HepG2 (cell line): ENCODE measurements around the gene ZNF554. TPM values are rescaled to one million over a fixed set of nuclear protein-coding genes. Genes with fewer than 3 reads are reported as not detected.

ENCODE experiments used
- CCDC6 ChIP-seq: sonication (generic); formaldehyde crosslinking; IDR thresholded peaks from 2 replicates; pipeline ENCODE4 v1.8.1; 2022; ENCODE audit warnings: mild to moderate bottlenecking, missing genetic modification reagents, moderate library complexity
- MAF1 ChIP-seq: sonication (generic); formaldehyde crosslinking; IDR thresholded peaks from 2 replicates; pipeline ENCODE4 v1.5.0; 2020; ENCODE audit warnings: missing genetic modification reagents, borderline replicate concordance
- NR2C2 ChIP-seq: sonication (generic); formaldehyde crosslinking; IDR thresholded peaks from 2 replicates; pipeline ENCODE4 v1.4.0; 2020; ENCODE audit warnings: missing genetic modification reagents, mild to moderate bottlenecking, moderate library complexity, borderline replicate concordance
- SALL1 ChIP-seq: sonication (generic); formaldehyde crosslinking; IDR thresholded peaks from 2 replicates; pipeline ENCODE4 v1.8.0; 2022; ENCODE audit warnings: mild to moderate bottlenecking, missing genetic modification reagents
- SP1 ChIP-seq, 2 experiments: fragments of 450-650 bp in 1 of 2; sonication (generic) in 1 of 2; formaldehyde crosslinking in 1 of 2; IDR thresholded peaks; 2 replicates each; pipeline versions ENCODE4 v1.4.0 to v1.6.1; 2016 to 2020; ENCODE audit warnings: missing genetic modification reagents in 1 of 2
- TEAD2 ChIP-seq: sonication (generic); formaldehyde crosslinking; IDR thresholded peaks from 2 replicates; pipeline ENCODE4 v1.9.0; 2021; ENCODE audit warnings: missing genetic modification reagents
- YEATS4 ChIP-seq: sonication (generic); formaldehyde crosslinking; IDR thresholded peaks from 2 replicates; pipeline ENCODE4 v1.4.0; 2020; ENCODE audit warnings: missing genetic modification reagents, borderline replicate concordance
- ZNF20 ChIP-seq: sonication (generic); formaldehyde crosslinking; IDR thresholded peaks from 2 replicates; pipeline ENCODE4 v1.4.0; 2020; ENCODE audit warnings: mild to moderate bottlenecking, moderate library complexity, missing genetic modification reagents
- ZNF567 ChIP-seq: sonication (generic); formaldehyde crosslinking; IDR thresholded peaks from 2 replicates; pipeline ENCODE4 v1.8.1; 2023; ENCODE audit warnings: mild to moderate bottlenecking, missing genetic modification reagents, borderline replicate concordance
- ZNF879 ChIP-seq: sonication (generic); formaldehyde crosslinking; IDR thresholded peaks from 2 replicates; pipeline ENCODE4 v1.8.1; 2023; ENCODE audit warnings: missing genetic modification reagents
- ZSCAN30 ChIP-seq: sonication (generic); formaldehyde crosslinking; IDR thresholded peaks from 2 replicates; pipeline ENCODE4 v1.5.0; 2020; ENCODE audit warnings: mild to moderate bottlenecking, missing genetic modification reagents
- ZSCAN9 ChIP-seq: IDR thresholded peaks from 2 replicates; pipeline ENCODE4 v1.6.1; 2016; ENCODE audit warnings: borderline replicate concordance
- polyA plus RNA-seq, 8 experiments: library from polyadenylated mRNA; depleted of rRNA in 3 of 8; stranded (reverse) in 7 of 8; unstranded in 1 of 8; fragments of >200 nt; fragmentation: Illumina TruSeq in 4 of 8; extraction: Trizol in 4 of 8; gene quantifications; 2 replicates each; pipeline versions ENCODE4 v1.2.1 to v1.2.3, GENCODE V29; 2011 to 2016; ENCODE audit warnings: low read depth in 4 of 8, missing spikeins in 1 of 8, mixed read lengths in 1 of 8; ENCODE audit not compliant: insufficient read depth in 1 of 8
- total RNA-seq, 5 experiments: library from RNA; depleted of rRNA; stranded (reverse); fragments of >200 nt; fragmentation: Illumina TruSeq; extraction: Trizol; gene quantifications; 2 replicates each; pipeline ENCODE4 v1.2.3, GENCODE V29; 2016; ENCODE audit warnings: low read depth in 1 of 5
- TF ChIP-seq, protein P1 (sequence below): sonication (generic); formaldehyde crosslinking; IDR thresholded peaks from 2 replicates; pipeline ENCODE4 v1.4.0; 2020; ENCODE audit warnings: mild to moderate bottlenecking, missing genetic modification reagents
- TF ChIP-seq, protein P2 (sequence below): sonication (generic); formaldehyde crosslinking; IDR thresholded peaks from 2 replicates; pipeline ENCODE4 v1.5.1; 2020; ENCODE audit warnings: mild to moderate bottlenecking, missing genetic modification reagents, moderate library complexity
- TF ChIP-seq, protein P3 (sequence below): sonication (generic); formaldehyde crosslinking; IDR thresholded peaks from 2 replicates; pipeline ENCODE4 v1.9.0; 2021; ENCODE audit warnings: missing genetic modification reagents, mild to moderate bottlenecking, borderline replicate concordance
- TF ChIP-seq, protein P4 (sequence below): IDR thresholded peaks from 2 replicates; pipeline ENCODE4 v1.6.1; 2016; ENCODE audit warnings: missing compliant biosample characterization, missing genetic modification reagents, borderline replicate concordance

Gene ZNF554
- total and polyA plus RNA-seq, 2 of the 13 experiments (the other 11 are each of a cell fraction or from before 2014, with no cell fraction given): 2.2 to 2.7 TPM

DNA sequence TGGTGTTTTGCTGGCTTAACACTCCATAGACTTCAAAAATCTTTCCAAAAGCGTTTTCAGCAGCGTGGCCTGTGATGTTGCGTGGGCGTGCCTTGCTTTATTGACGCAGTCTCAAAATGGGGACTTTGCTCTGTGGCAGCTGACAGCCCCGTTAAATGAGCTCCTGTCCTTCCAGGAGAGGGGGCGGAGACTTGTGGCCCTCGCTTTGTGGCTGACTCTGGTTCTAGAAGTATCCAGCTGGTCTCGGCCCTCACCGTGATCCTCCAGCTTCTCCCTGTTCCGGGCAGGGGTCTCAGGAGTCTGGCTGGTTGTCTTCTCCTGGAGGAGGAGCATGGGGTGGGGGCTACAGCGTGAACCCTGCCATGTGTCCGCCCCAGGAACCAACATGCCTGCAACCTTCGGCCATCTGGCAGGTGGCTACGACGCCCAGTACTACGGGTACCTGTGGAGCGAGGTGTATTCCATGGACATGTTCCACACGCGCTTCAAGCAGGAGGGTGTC is 8.4 kb upstream of the ZNF554 start (continued):
- TF ChIP-seq, protein P1, sequence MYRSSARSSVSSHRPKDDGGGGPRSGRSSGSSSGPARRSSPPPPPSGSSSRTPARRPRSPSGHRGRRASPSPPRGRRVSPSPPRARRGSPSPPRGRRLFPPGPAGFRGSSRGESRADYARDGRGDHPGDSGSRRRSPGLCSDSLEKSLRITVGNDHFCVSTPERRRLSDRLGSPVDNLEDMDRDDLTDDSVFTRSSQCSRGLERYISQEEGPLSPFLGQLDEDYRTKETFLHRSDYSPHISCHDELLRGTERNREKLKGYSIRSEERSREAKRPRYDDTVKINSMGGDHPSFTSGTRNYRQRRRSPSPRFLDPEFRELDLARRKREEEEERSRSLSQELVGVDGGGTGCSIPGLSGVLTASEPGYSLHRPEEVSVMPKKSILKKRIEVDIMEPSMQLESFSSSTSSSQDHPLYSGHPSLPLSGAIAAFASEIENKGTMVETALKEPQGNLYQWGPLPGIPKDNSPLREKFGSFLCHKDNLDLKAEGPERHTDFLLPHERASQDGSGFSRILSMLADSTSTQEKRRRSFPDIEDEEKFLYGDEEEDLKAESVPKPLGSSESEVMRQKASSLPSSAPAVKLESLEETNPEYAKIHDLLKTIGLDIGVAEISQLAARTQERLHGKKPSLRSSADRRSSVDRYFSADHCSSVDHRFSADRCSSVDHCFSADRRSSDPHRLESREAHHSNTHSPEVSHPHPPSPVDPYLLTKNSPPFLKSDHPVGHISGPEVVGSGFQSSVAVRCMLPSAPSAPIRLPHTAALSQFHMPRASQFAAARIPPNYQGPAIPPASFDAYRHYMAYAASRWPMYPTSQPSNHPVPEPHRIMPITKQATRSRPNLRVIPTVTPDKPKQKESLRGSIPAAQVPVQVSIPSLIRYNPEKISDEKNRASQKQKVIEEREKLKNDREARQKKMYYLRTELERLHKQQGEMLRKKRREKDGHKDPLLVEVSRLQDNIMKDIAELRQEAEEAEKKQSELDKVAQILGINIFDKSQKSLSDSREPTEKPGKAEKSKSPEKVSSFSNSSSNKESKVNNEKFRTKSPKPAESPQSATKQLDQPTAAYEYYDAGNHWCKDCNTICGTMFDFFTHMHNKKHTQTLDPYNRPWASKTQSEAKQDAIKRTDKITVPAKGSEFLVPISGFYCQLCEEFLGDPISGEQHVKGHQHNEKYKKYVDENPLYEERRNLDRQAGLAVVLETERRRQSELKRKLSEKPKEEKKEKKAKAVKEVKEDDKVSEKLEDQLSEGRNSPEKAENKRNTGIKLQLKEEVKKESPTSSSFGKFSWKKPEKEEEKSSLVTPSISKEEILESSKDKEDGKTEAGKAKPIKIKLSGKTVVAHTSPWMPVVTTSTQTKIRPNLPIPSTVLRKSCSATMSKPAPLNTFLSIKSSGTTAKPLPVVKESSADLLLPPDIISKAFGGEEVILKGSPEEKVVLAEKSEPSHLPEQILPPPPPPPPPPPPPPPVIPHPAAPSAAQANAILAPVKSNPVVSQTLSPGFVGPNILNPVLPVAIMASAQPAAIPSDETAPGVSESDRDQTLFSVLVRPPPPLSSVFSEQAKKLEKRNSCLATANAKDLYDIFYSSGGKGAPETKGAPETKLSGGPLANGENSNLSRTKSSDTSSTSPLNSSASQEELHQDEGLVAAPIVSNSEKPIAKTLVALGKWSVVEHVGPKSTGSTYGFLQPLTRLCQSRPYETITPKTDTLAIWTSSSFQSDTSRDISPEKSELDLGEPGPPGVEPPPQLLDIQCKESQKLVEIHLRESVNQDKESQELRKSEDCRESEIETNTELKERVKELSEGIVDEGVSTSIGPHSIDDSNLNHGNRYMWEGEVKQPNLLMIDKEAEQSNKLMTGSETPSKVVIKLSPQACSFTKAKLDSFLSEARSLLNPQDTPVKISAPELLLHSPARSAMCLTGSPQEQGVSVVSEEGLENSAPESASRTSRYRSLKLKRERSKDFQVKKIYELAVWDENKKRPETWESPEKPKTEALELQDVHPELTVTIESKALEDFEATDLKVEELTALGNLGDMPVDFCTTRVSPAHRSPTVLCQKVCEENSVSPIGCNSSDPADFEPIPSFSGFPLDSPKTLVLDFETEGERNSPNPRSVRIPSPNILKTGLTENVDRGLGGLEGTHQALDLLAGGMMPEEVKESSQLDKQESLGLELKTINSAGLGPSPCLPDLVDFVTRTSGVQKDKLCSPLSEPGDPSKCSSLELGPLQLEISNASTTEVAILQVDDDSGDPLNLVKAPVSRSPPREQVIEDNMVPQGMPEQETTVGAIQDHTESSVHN (CRISPR knock-in tag): no peak
- TF ChIP-seq, protein P2, sequence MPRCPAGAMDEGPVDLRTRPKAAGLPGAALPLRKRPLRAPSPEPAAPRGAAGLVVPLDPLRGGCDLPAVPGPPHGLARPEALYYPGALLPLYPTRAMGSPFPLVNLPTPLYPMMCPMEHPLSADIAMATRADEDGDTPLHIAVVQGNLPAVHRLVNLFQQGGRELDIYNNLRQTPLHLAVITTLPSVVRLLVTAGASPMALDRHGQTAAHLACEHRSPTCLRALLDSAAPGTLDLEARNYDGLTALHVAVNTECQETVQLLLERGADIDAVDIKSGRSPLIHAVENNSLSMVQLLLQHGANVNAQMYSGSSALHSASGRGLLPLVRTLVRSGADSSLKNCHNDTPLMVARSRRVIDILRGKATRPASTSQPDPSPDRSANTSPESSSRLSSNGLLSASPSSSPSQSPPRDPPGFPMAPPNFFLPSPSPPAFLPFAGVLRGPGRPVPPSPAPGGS (CRISPR knock-in tag): 0 out of 2 replicates have a peak, but pooled peaks have one; percentile 53
- TF ChIP-seq NR2C2 (CRISPR knock-in tag) (no peak), SP1 (IDR thresholded peaks at IDR 0.05) (no peak), SP1 (CRISPR knock-in tag; IDR thresholded peaks at IDR 0.05) (peak; percentile 30; the same call in 1 of the 2 replicates), ZNF567 (no peak), ZSCAN9 (CRISPR knock-in tag) (no peak), MAF1 (CRISPR knock-in tag) (no peak), SALL1 (peak; percentile 80), YEATS4 (CRISPR knock-in tag) (no peak; the same call in 1 of the 2 replicates), CCDC6 (CRISPR knock-in tag) (no peak), TEAD2 (CRISPR knock-in tag) (no peak), ZNF879 (CRISPR knock-in tag) (no peak), ZSCAN30 (CRISPR knock-in tag) (no peak), ZNF20 (CRISPR knock-in tag) (no peak)
- TF ChIP-seq, protein P3, sequence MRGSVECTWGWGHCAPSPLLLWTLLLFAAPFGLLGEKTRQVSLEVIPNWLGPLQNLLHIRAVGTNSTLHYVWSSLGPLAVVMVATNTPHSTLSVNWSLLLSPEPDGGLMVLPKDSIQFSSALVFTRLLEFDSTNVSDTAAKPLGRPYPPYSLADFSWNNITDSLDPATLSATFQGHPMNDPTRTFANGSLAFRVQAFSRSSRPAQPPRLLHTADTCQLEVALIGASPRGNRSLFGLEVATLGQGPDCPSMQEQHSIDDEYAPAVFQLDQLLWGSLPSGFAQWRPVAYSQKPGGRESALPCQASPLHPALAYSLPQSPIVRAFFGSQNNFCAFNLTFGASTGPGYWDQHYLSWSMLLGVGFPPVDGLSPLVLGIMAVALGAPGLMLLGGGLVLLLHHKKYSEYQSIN (CRISPR knock-in tag): no peak
- TF ChIP-seq, protein P4, sequence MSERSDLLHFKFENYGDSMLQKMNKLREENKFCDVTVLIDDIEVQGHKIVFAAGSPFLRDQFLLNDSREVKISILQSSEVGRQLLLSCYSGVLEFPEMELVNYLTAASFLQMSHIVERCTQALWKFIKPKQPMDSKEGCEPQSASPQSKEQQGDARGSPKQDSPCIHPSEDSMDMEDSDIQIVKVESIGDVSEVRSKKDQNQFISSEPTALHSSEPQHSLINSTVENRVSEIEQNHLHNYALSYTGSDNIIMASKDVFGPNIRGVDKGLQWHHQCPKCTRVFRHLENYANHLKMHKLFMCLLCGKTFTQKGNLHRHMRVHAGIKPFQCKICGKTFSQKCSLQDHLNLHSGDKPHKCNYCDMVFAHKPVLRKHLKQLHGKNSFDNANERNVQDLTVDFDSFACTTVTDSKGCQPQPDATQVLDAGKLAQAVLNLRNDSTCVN (CRISPR knock-in tag): no peak
